NT2/D1 (cell line): ENCODE results near the gene FIGNL2.

Source experiments
- DNase-seq: peaks from one replicate; pipeline ENCODE4 v3.0.0-alpha.2; 2011; ENCODE audit warnings: low read depth, low spot score
- H3K27me3 ChIP-seq: 2 replicates; pipeline ENCODE4 v1.6.0; 2011; ENCODE audit warnings: mild to moderate bottlenecking; ENCODE audit not compliant: insufficient read length, insufficient read depth
- H3K36me3 ChIP-seq: 2 replicates; pipeline ENCODE4 v1.6.1; 2011; ENCODE audit warnings: mild to moderate bottlenecking, low read length, mixed read lengths; ENCODE audit not compliant: insufficient read depth, insufficient read length
- H3K4me1 ChIP-seq: 2 replicates; pipeline ENCODE4 v1.5.1; 2011; ENCODE audit not compliant: insufficient read depth, insufficient read length
- H3K4me3 ChIP-seq: 2 replicates; pipeline ENCODE4 v1.5.1; 2011; ENCODE audit warnings: low read depth; ENCODE audit not compliant: insufficient read length
- H3K9ac ChIP-seq: 2 replicates; pipeline ENCODE4 v1.6.0; 2011; ENCODE audit warnings: low read depth; ENCODE audit not compliant: insufficient read length
- H3K9me3 ChIP-seq: 2 replicates; pipeline ENCODE4 v1.5.1; 2011; ENCODE audit warnings: mild to moderate bottlenecking, low read length; ENCODE audit not compliant: insufficient read depth
- SUZ12 ChIP-seq: IDR thresholded peaks from 2 replicates; pipeline ENCODE4 v1.6.1; 2011; ENCODE audit not compliant: insufficient read length, insufficient read depth; ENCODE audit errors: extremely low read depth
- YY1 ChIP-seq: IDR thresholded peaks from 2 replicates; pipeline ENCODE4 v1.6.1; 2011; ENCODE audit not compliant: insufficient read length, insufficient read depth
- ZNF274 ChIP-seq: IDR thresholded peaks from 2 replicates; pipeline ENCODE4 v1.6.1; 2011; ENCODE audit warnings: mild to moderate bottlenecking, low read depth, low read length

The FIGNL2 gene

GRCh38 chr12:51771008-51771407, 77.5 kb downstream of the FIGNL2 start:
- Histone ChIP-seq H3K9me3 (no peaks in the 10 kb centered on the region), H3K36me3 (peaks cover 20% of the 10 kb centered on the region), H3K9ac (no peak overlapping the region), H3K4me1 (no peaks in the 10 kb centered on the region), H3K27me3 (no peaks in the 10 kb centered on the region), H3K4me3 (no peak overlapping the region)
- TF ChIP-seq SUZ12 (no peak), YY1 (no peak), ZNF274 (no peak)
- DNase-seq, result no peak
